RWPE2 (cell line): ENCODE results near the gene CCL4L2.
"Not testable (repeated sequence)": the region's sequence is repeated elsewhere in the genome, so short reads cannot be mapped to it uniquely, and the experiment has no call there.

Source experiments
- ATAC-seq: fragments of 200-7000 bp; cut with Tn5 transposase; 3 replicates; pipeline ENCODE4 v1.9.1; 2021; ENCODE audit warnings: low read depth
- DNase-seq: peaks from one replicate; pipeline ENCODE4 v3.0.0-alpha.2; 2020; ENCODE audit warnings: low spot score
- H3K27ac ChIP-seq: fragments of 450-650 bp; 2 replicates; pipeline ENCODE4 v1.5.1; 2017; ENCODE audit warnings: mild to moderate bottlenecking; ENCODE audit not compliant: poor library complexity, severe bottlenecking
- H3K27me3 ChIP-seq: fragments of 250-450 bp; sonication (Bioruptor Pico); 2 replicates; pipeline ENCODE4 v1.5.1; 2021; ENCODE audit warnings: mild to moderate bottlenecking, moderate library complexity; ENCODE audit not compliant: insufficient read depth, poor library complexity, severe bottlenecking
- H3K36me3 ChIP-seq: fragments of 250-450 bp; sonication (Bioruptor Pico); 2 replicates; pipeline ENCODE4 v1.5.1; 2020; ENCODE audit warnings: low read depth, mild to moderate bottlenecking, moderate library complexity
- H3K4me1 ChIP-seq: fragments of 250-450 bp; sonication (Bioruptor Pico); 2 replicates; pipeline ENCODE4 v1.5.1; 2021; ENCODE audit warnings: mild to moderate bottlenecking, moderate library complexity; ENCODE audit not compliant: insufficient read depth, poor library complexity, severe bottlenecking
- H3K4me3 ChIP-seq: fragments of 250-450 bp; sonication (Bioruptor Pico); 2 replicates; pipeline ENCODE4 v1.5.1; 2021; ENCODE audit warnings: mild to moderate bottlenecking, moderate library complexity; ENCODE audit not compliant: severe bottlenecking
- H3K9me3 ChIP-seq: fragments of 250-450 bp; sonication (Bioruptor Pico); 2 replicates; pipeline ENCODE4 v1.5.1; 2021; ENCODE audit warnings: mild to moderate bottlenecking, moderate library complexity; ENCODE audit not compliant: severe bottlenecking
- TF ChIP-seq, protein P1 (sequence below): fragments of 450-650 bp; IDR thresholded peaks from one replicate; pipeline ENCODE4 v1.5.1; 2017; ENCODE audit warnings: mild to moderate bottlenecking, moderate library complexity; ENCODE audit not compliant: poor library complexity, severe bottlenecking

The CCL4L2 gene

GRCh38 chr17:36205637-36206485, 5.0 kb upstream of the CCL4L2 start:
- no peaks in the 10 kb centered on the region for H3K4me1 ChIP-seq
- no peak for DNase-seq
- ATAC-seq: no peak
- H3K9me3 ChIP-seq: no peaks in the 10 kb centered on the region
- no peak overlapping the region for H3K4me3 ChIP-seq
- no peak overlapping the region for H3K27ac ChIP-seq
- H3K36me3 ChIP-seq: no peaks in the 10 kb centered on the region
- TF ChIP-seq, protein P1, sequence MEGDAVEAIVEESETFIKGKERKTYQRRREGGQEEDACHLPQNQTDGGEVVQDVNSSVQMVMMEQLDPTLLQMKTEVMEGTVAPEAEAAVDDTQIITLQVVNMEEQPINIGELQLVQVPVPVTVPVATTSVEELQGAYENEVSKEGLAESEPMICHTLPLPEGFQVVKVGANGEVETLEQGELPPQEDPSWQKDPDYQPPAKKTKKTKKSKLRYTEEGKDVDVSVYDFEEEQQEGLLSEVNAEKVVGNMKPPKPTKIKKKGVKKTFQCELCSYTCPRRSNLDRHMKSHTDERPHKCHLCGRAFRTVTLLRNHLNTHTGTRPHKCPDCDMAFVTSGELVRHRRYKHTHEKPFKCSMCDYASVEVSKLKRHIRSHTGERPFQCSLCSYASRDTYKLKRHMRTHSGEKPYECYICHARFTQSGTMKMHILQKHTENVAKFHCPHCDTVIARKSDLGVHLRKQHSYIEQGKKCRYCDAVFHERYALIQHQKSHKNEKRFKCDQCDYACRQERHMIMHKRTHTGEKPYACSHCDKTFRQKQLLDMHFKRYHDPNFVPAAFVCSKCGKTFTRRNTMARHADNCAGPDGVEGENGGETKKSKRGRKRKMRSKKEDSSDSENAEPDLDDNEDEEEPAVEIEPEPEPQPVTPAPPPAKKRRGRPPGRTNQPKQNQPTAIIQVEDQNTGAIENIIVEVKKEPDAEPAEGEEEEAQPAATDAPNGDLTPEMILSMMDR: no peak
- H3K27me3 ChIP-seq: no peaks in the 10 kb centered on the region

GRCh38 chr17:36206486-36206821, 4.4 kb upstream of the CCL4L2 start:
- not testable (repeated sequence) for H3K4me3 ChIP-seq, H3K9me3 ChIP-seq, DNase-seq, ATAC-seq, H3K27me3 ChIP-seq, H3K27ac ChIP-seq, H3K36me3 ChIP-seq, H3K4me1 ChIP-seq

GRCh38 chr17:36207383-36207782, 3.5 kb upstream of the CCL4L2 start:
- not testable (repeated sequence) for ATAC-seq, H3K36me3 ChIP-seq, H3K27ac ChIP-seq, H3K27me3 ChIP-seq, DNase-seq, H3K4me1 ChIP-seq, H3K4me3 ChIP-seq, H3K9me3 ChIP-seq

- Histone ChIP-seq H3K36me3 (no peaks in the 10 kb centered on the region), H3K27me3 (no peaks in the 10 kb centered on the region), H3K4me1 (no peaks in the 10 kb centered on the region), H3K27ac (no peak overlapping the region), H3K4me3 (no peak overlapping the region), H3K9me3 (no peaks in the 10 kb centered on the region)
- ATAC-seq: no peak
- no peak for DNase-seq
- TF ChIP-seq, protein P1: no peak
These were observed 1.3 kb upstream of the CCL4L2 start for GRCh38 chr17:36209575-36209974.

- not testable (repeated sequence) for H3K4me1 ChIP-seq, H3K27ac ChIP-seq, ATAC-seq, H3K27me3 ChIP-seq, H3K4me3 ChIP-seq, H3K9me3 ChIP-seq, DNase-seq, H3K36me3 ChIP-seq
These were observed 815 bp downstream of the CCL4L2 start for GRCh38 chr17:36211484-36212271.

GRCh38 chr17:36212272-36212605, 1.4 kb downstream of the CCL4L2 start:
- no peak overlapping the region for H3K4me3 ChIP-seq
- no peaks in the 10 kb centered on the region for H3K27me3 ChIP-seq
- H3K9me3 ChIP-seq: no peaks in the 10 kb centered on the region
- no peak for ATAC-seq
- no peaks in the 10 kb centered on the region for H3K4me1 ChIP-seq
- H3K27ac ChIP-seq: no peak overlapping the region
- no peak for DNase-seq
- H3K36me3 ChIP-seq: no peaks in the 10 kb centered on the region
- TF ChIP-seq, protein P1: no peak
